ENCODE measurements around the gene KANK4.

KANK4 gene

GRCh38 chr1:62321446-62321845 is 2.2 kb upstream of the KANK4 start:
- no peak for TF ChIP-seq CTCF (conservative IDR thresholded peaks at IDR 0.05)
- H3K27ac ChIP-seq: no peak overlapping the region

- H3K27ac ChIP-seq: no peak overlapping the region
Observed at GRCh38 chr1:62318320-62318755, 896 bp downstream of the KANK4 start.

GRCh38 chr1:62317021-62317768 is 2.0 kb downstream of the KANK4 start:
- no peak for TF ChIP-seq CTCF (conservative IDR thresholded peaks at IDR 0.05)

More at GRCh38 chr1:62318320-62318755, 896 bp downstream of the KANK4 start:
- TF ChIP-seq CTCF (conservative IDR thresholded peaks at IDR 0.05): no peak

GRCh38 chr1:62316135-62316534 is 3.1 kb downstream of the KANK4 start:
- no peak overlapping the region for H3K27ac ChIP-seq
- no peak for TF ChIP-seq CTCF (conservative IDR thresholded peaks at IDR 0.05)

More at GRCh38 chr1:62317021-62317768, 2.0 kb downstream of the KANK4 start:
- no peak overlapping the region for H3K27ac ChIP-seq

GRCh38 chr1:62315387-62315786 is 3.8 kb downstream of the KANK4 start:
- TF ChIP-seq CTCF (conservative IDR thresholded peaks at IDR 0.05): no peak
- H3K27ac ChIP-seq: no peak overlapping the region

- TF ChIP-seq CTCF (conservative IDR thresholded peaks at IDR 0.05): no peak
- no peak overlapping the region for H3K27ac ChIP-seq
Observed at GRCh38 chr1:62314454-62315350, 4.5 kb downstream of the KANK4 start.

GRCh38 chr1:62312698-62313097 is 6.5 kb downstream of the KANK4 start:
- TF ChIP-seq CTCF (conservative IDR thresholded peaks at IDR 0.05): no peak
- no peak overlapping the region for H3K27ac ChIP-seq
